ENCODE data around the gene APEX1. TPM values are rescaled to one million over a fixed set of nuclear protein-coding genes. Genes with fewer than 3 reads are reported as not detected.

The APEX1 gene
- total RNA-seq = 100 to 1,000 TPM; 198 to 209 TPM

- peaks cover 4 to 21% of the 10 kb centered on the region in 2 donors for H3K36me3 Mint-ChIP-seq (ENCODE audit: insufficient read depth in 2 of 2)
- peak within 1 kb of the TSS; percentile 67 for H3K27ac Mint-ChIP-seq
- no peaks in the 10 kb centered on the region for H3K27me3 Mint-ChIP-seq (ENCODE audit: low read depth)
- DNase-seq (peak; percentile 96 to 99), ATAC-seq (replicated peaks in 1 of 2) (peak; percentile 86 to 88)
- H3K4me3 Mint-ChIP-seq = peak within 1 kb of the TSS in 1 of 2 donors; percentile 46
- no peaks in the 10 kb centered on the region for H3K9me3 Mint-ChIP-seq
- peaks cover 19% of the 10 kb centered on the region for H3K4me1 Mint-ChIP-seq (ENCODE audit: low read depth)
Measured at GRCh38 chr14:20454516-20455354, at the start of gene APEX1, which contains the start of gene OSGEP. APEX1 (plus strand) TSS chr14:20455226; CDS start chr14:20455646, 420 bp downstream. OSGEP (minus strand) TSS chr14:20454812; CDS start chr14:20454683, 129 bp downstream.

- Mint-ChIP-seq H3K9me3 (no peaks in the 10 kb centered on the region), H3K36me3 (ENCODE audit: insufficient read depth in 2 of 2) (peaks cover 6 to 15% of the 10 kb centered on the region in 2 donors), H3K4me3 (no peak overlapping the region), H3K4me1 (ENCODE audit: low read depth) (peaks cover 60% of the 10 kb centered on the region), H3K27ac (peak overlapping the region; percentile 13), H3K27me3 (ENCODE audit: low read depth) (no peaks in the 10 kb centered on the region)
- ATAC-seq (replicated peaks in 1 of 2) = no peak
- DNase-seq = no peak
Measured at GRCh38 chr14:20409226-20409625, 45.8 kb upstream of the APEX1 start.

- Mint-ChIP-seq H3K27ac (peak overlapping the region; percentile 97), H3K4me3 (peak overlapping the region; percentile 91 to 95), H3K27me3 (ENCODE audit: low read depth) (no peaks in the 10 kb centered on the region), H3K4me1 (ENCODE audit: low read depth) (peaks cover 61% of the 10 kb centered on the region), H3K36me3 (ENCODE audit: insufficient read depth in 2 of 2) (peaks cover 3 to 6% of the 10 kb centered on the region in 2 donors), H3K9me3 (no peaks in the 10 kb centered on the region)
- DNase-seq = no peak
- peak; percentile 13 to 18 for ATAC-seq (replicated peaks in 1 of 2)
Measured at GRCh38 chr14:20412411-20412810, 42.6 kb upstream of the APEX1 start.

- H3K4me3 Mint-ChIP-seq = peak within 1 kb of the TSS; percentile 91 to 95
- H3K27ac Mint-ChIP-seq = peak within 1 kb of the TSS; percentile 97
- peaks cover 55% of the 10 kb centered on the region for H3K4me1 Mint-ChIP-seq (ENCODE audit: low read depth)
- peaks cover 3 to 4% of the 10 kb centered on the region in 2 donors for H3K36me3 Mint-ChIP-seq (ENCODE audit: insufficient read depth in 2 of 2)
- ATAC-seq (replicated peaks in 1 of 2) (peak; percentile 90 to 91), DNase-seq (peak; percentile 84 to 87)
- H3K9me3 Mint-ChIP-seq = no peaks in the 10 kb centered on the region
- no peaks in the 10 kb centered on the region for H3K27me3 Mint-ChIP-seq (ENCODE audit: low read depth)
Measured at GRCh38 chr14:20412876-20413743, 41.9 kb upstream of the APEX1 start, which contains the start of gene TEP1. TEP1 (minus strand) TSS chr14:20413501; CDS start chr14:20408439, 5,062 bp downstream.

- H3K9me3 Mint-ChIP-seq = no peaks in the 10 kb centered on the region
- peak; percentile 18 to 29 for DNase-seq
- H3K27me3 Mint-ChIP-seq (ENCODE audit: low read depth) = no peaks in the 10 kb centered on the region
- peak; percentile 46 to 48 for ATAC-seq (replicated peaks in 1 of 2)
- peaks cover 53% of the 10 kb centered on the region for H3K4me1 Mint-ChIP-seq (ENCODE audit: low read depth)
- peak overlapping the region; percentile 97 for H3K27ac Mint-ChIP-seq
- peaks cover 3 to 4% of the 10 kb centered on the region in 2 donors for H3K36me3 Mint-ChIP-seq (ENCODE audit: insufficient read depth in 2 of 2)
- peak overlapping the region; percentile 91 to 95 for H3K4me3 Mint-ChIP-seq
Measured at GRCh38 chr14:20413744-20414082, 41.3 kb upstream of the APEX1 start.

GRCh38 chr14:20415782-20416206, 39.2 kb upstream of the APEX1 start:
- H3K9me3 Mint-ChIP-seq = no peaks in the 10 kb centered on the region
- H3K4me1 Mint-ChIP-seq (ENCODE audit: low read depth) = peaks cover 45% of the 10 kb centered on the region
- ATAC-seq (replicated peaks in 1 of 2) (peak; percentile 22 to 43), DNase-seq (peak; percentile 42 to 46)
- peak overlapping the region; percentile 10 for H3K27ac Mint-ChIP-seq
- H3K4me3 Mint-ChIP-seq = peak overlapping the region in 1 of 2 donors; percentile 1
- H3K27me3 Mint-ChIP-seq (ENCODE audit: low read depth) = no peaks in the 10 kb centered on the region
- H3K36me3 Mint-ChIP-seq (ENCODE audit: insufficient read depth in 2 of 2) = peaks cover 3 to 4% of the 10 kb centered on the region in 2 donors

GRCh38 chr14:20416223-20416622, 38.8 kb upstream of the APEX1 start:
- Mint-ChIP-seq H3K4me1 (ENCODE audit: low read depth) (peaks cover 40% of the 10 kb centered on the region), H3K27me3 (ENCODE audit: low read depth) (no peaks in the 10 kb centered on the region), H3K9me3 (no peaks in the 10 kb centered on the region), H3K27ac (no peak overlapping the region), H3K4me3 (no peak overlapping the region), H3K36me3 (ENCODE audit: insufficient read depth in 2 of 2) (peaks cover 2 to 4% of the 10 kb centered on the region in 2 donors)
- DNase-seq (no peak), ATAC-seq (replicated peaks in 1 of 2) (no peak)

GRCh38 chr14:20417250-20418186, 37.5 kb upstream of the APEX1 start:
- H3K9me3 Mint-ChIP-seq = no peaks in the 10 kb centered on the region

GRCh38 chr14:20418501-20418909, 36.5 kb upstream of the APEX1 start:
- Mint-ChIP-seq H3K36me3 (ENCODE audit: insufficient read depth in 2 of 2) (peaks cover 2% of the 10 kb centered on the region in 2 donors), H3K4me1 (ENCODE audit: low read depth) (peaks cover 25% of the 10 kb centered on the region), H3K4me3 (no peak overlapping the region), H3K27me3 (ENCODE audit: low read depth) (no peaks in the 10 kb centered on the region), H3K27ac (no peak overlapping the region), H3K9me3 (no peaks in the 10 kb centered on the region)
- ATAC-seq (replicated peaks in 1 of 2) = no peak
- DNase-seq = no peak

More at GRCh38 chr14:20417250-20418186, 37.5 kb upstream of the APEX1 start:
- DNase-seq = no peak
- peaks cover 27% of the 10 kb centered on the region for H3K4me1 Mint-ChIP-seq (ENCODE audit: low read depth)
- no peak overlapping the region for H3K4me3 Mint-ChIP-seq
- ATAC-seq (replicated peaks in 1 of 2) = no peak
- peaks cover 2 to 4% of the 10 kb centered on the region in 2 donors for H3K36me3 Mint-ChIP-seq (ENCODE audit: insufficient read depth in 2 of 2)
- H3K27ac Mint-ChIP-seq = no peak overlapping the region
- no peaks in the 10 kb centered on the region for H3K27me3 Mint-ChIP-seq (ENCODE audit: low read depth)

GRCh38 chr14:20419419-20419818, 35.6 kb upstream of the APEX1 start:
- Mint-ChIP-seq H3K27ac (no peak overlapping the region), H3K9me3 (no peaks in the 10 kb centered on the region), H3K4me3 (no peak overlapping the region), H3K27me3 (ENCODE audit: low read depth) (no peaks in the 10 kb centered on the region), H3K36me3 (ENCODE audit: insufficient read depth in 2 of 2) (no peaks in the 10 kb centered on the region), H3K4me1 (ENCODE audit: low read depth) (peaks cover 16% of the 10 kb centered on the region)
- DNase-seq (no peak), ATAC-seq (replicated peaks in 1 of 2) (no peak)

- Mint-ChIP-seq H3K27ac (no peak overlapping the region), H3K36me3 (ENCODE audit: insufficient read depth in 2 of 2) (no peaks in the 10 kb centered on the region), H3K4me1 (ENCODE audit: low read depth) (peaks cover 6% of the 10 kb centered on the region), H3K9me3 (no peaks in the 10 kb centered on the region), H3K27me3 (ENCODE audit: low read depth) (no peaks in the 10 kb centered on the region), H3K4me3 (no peak overlapping the region)
- ATAC-seq (replicated peaks in 1 of 2) (no peak), DNase-seq (no peak)
Measured at GRCh38 chr14:20421267-20421666, 33.8 kb upstream of the APEX1 start.

- peaks cover 14% of the 10 kb centered on the region for H3K4me1 Mint-ChIP-seq (ENCODE audit: low read depth)
- H3K27ac Mint-ChIP-seq = no peak overlapping the region
- DNase-seq (no peak), ATAC-seq (replicated peaks in 1 of 2) (no peak)
- H3K4me3 Mint-ChIP-seq = no peak overlapping the region
- H3K9me3 Mint-ChIP-seq = no peaks in the 10 kb centered on the region
- no peaks in the 10 kb centered on the region for H3K27me3 Mint-ChIP-seq (ENCODE audit: low read depth)
- H3K36me3 Mint-ChIP-seq (ENCODE audit: insufficient read depth in 2 of 2) = no peaks in the 10 kb centered on the region
Measured at GRCh38 chr14:20422886-20423285, 32.1 kb upstream of the APEX1 start.
